Measurements from ENCODE around the gene CDS2.

CDS2 gene

DNA sequence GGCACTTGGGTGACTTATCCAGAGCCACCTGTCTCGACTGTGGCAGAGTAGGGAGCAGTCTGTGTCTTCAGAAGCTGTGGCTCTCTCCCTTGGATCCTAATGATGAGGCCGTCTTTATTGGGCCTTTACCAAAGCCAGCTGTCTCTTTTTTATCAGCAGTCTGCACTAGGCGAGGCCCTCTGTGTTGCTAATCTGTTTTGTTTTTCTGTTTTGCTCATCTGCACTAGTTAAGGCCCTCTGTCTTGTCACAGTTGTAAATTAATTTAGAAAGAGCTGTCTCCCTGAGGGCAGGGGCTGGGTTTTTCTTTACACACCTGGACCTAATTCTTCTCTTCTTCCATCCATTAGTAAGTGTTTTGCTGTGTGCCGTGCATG lies 45.0 kb downstream of the CDS2 start:
- DNase-seq, result no peak
- intact Hi-C loops (cut with DNase I), result no loop called here

DNA sequence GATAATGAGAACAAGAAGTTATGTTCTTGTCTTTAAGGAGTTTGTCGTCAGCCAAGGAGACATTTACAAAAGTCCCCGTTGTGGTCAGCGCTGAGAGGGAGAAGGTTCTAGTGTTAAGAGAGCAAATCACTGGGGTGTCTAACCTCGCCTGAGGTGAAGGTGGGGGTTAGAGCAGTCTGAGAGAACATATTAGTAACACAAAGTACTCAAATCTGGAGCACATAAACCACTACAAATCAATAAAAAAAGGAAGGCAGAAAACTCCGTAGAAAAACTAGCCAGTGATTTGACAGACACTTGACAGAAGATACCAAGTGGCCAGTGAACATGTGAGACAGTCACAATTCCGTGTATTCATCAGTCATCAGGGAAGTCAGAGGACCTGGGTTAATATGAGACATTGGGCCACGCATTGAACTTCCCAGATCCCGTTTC lies 45.4 kb downstream of the CDS2 start:
- intact Hi-C loops (cut with DNase I), result no loop called here
- DNase-seq, result no peak

DNA sequence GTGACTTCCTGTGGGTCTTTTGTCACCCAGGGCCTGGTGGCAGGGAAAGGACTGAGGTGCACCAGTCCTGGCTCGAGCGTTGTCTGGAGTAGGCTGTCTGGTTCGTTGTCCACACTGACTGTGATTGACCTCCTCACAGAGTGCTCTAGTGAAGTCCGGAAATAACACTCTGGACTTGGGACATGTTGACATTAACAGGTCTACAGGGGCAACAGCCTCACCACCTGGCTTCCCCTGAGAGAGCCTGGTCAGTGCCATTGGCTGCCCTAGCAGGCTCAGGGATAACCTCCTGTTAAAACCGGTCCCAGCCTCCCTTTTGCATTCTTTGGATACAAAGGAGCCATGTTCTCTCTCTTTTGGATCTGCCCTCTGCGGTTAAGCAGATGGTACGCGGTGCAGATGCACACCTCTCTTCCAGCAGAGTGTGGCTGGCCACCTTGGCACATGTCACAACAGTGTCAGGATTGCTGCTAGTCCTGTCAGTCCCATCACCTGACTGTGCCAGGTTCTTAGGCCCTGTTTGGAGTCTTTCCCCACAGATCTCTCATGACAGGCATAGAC lies 46.2 kb downstream of the CDS2 start:
- no peak for DNase-seq
- intact Hi-C loops (cut with DNase I), result no loop called here

DNA sequence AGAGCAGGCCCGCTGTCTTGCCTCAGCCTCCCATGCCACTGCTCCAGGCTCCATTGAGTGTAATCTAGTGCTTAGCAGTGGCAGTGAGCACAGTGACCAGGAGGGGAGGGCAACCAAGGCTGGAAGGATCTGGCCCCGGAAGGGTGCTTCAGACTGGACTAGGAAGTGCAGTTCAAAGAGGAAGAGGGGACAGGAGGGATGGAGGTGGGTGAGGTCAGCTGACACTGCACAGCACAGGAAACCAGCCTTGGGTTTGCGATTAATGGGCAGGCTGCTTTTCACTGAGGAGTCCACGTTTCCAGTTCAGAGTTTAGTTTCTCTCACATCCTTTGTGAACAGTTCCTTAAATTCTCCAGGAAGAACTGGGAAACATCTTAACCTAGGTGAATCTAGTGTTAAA lies 46.9 kb downstream of the CDS2 start:
- intact Hi-C loops (cut with DNase I), result no loop called here
- no peak for DNase-seq

DNA sequence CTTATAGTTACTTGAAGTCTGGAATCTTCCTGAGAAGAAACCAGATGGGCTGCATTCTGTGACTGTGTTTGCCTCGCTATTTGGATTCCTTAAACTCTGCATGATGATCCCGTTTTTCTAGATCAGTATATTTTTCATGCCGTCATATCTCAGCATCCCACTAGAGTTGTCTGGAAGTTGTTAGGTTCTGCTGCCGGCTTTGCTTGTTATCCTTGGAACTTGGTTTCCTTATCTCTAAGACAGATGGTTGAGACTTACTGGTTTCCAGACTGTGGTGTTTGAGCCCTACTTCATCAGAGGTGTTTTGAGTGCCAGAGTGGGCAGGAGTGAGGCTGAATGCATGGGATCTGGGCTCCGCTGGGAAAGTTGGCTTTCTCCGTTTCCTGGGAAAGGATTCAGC lies 50.3 kb downstream of the CDS2 start:
- DNase-seq, result no peak
- intact Hi-C loops (cut with DNase I), result no loop called here

DNA sequence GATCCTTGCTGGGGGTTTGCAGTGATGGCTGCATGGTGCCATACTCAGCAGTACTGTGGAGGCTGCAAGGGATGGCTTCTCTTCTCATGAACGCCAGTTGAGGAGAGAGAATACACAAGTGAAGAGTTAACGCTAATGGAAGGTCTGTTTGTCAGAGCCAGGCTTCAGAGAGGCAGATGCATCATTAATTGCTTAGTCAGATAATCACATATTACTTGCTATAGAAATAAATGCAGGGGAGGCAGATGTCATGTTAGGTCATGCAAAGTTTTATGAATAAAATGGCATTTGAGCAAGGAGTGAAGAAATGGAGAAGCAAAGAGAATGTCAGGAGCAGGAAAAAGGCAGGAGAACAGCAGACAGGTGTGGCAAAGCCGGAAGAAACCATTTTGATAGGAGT lies 51.2 kb downstream of the CDS2 start:
- DNase-seq, result no peak
- intact Hi-C loops (cut with DNase I), result no loop called here

DNA sequence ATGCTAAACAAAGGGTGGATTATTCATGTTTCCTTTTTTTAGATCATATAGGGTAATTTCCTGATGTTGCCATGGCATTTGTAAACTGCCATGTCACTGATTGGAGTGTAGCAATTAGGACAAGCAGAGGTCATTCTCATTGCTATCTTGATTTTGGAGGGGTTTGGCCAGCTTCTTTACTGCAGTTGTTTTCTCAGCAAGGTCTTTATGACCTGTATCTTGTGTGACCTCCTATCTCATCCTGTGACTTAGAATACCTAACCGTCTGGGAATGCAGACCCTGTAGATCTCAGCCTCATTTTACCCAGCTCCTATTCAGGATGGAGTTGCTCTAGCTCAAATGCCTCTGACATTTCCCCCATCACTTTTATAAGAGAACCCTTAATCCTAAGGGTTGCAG lies 53.6 kb downstream of the CDS2 start:
- DNase-seq, result no peak
- intact Hi-C loops (cut with DNase I), result no loop called here

DNA sequence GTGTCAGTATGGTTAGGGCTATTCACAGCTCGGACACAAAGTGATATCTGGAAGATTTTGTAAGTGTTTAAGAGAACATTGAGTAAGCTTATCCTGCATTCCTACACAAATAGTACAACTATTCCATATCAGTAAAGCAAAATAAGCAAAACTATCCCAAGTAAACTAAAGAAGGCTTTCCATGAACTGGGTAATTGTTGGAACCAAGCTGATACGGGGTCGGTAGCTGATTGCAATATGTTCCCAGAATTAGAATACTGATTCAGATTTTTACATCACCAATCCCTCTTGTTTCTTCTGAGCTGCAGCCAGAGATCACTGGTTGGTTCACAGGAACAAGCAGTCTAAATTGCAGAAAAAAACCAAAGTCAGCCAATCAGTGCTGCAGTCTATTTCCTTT lies 54.1 kb downstream of the CDS2 start:
- intact Hi-C loops (cut with DNase I), result no loop called here
- no peak for DNase-seq

DNA sequence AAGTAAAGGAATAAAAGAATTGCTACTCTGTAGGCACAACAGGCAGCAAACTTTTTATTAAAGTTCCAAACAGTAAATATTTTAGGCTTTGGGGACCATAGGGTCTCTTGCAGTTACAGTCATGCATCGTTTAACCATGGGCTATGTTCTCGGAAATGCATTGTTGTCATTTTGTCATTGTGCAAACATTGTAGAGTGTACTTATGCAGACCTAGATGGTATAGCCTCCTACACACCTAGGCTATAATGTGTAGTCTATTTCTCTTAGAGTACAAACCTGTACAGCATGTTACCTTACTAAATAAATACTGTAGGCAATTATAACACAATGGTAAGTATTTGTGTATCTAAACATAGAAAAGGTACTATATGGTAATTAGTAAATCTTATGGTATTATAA lies 54.7 kb downstream of the CDS2 start:
- intact Hi-C loops (cut with DNase I), result no loop called here

DNA sequence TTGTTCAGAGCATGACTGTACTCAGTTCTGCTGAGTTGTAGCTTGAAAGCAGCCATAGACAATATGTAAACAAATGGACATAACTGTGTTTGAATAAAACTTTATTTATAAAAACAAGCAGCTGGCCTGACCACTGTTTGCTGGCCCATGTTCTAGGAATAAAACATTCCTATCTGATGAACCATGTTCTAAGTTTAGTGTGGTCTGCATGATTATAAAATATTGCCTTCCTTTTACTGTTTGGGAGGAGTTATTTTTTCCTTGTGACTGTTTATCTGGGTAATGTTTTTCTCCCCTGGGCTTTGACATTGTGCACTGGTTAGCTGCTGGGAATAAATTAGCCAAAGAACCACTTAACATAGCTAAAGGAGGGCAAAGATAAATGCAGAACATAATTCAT lies 55.1 kb downstream of the CDS2 start:
- no peak for DNase-seq

More for the DNA sequence above, 54.7 kb downstream of the CDS2 start:
- DNase-seq, result no peak

DNA sequence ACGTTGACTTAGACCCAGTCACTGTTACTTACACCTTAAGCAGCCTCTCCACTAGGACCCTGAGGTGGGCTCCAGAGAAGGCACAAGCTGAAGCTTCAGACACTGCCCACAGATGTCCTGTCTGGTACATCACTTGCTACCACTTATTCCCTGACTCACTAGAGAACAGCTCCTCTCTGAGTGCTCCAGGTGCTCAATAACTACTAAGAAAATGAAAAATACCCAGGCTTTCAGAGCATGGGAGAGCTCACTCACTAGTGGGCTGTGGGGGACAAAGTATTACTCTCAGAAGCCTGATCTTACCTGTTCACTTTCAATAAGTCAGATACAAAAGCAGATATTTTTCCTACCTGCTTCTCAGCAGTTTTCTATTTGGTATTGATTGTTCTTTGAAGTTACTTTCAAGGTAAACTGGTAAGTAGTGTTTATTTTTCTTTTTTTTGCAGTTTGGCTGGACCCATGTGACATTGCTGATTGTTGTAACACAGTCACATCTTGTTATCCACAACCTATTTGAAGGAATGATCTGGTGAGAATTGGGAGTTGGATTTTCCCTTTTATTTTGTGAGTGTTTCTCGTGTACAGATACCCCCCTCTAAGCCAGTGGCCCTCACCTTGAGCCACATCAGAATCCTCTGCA lies 55.9 kb downstream of the CDS2 start:
- no peak for DNase-seq
- intact Hi-C loops (cut with DNase I), result no loop called here

More for the DNA sequence above, 55.1 kb downstream of the CDS2 start:
- intact Hi-C loops (cut with DNase I), result no loop called here

DNA sequence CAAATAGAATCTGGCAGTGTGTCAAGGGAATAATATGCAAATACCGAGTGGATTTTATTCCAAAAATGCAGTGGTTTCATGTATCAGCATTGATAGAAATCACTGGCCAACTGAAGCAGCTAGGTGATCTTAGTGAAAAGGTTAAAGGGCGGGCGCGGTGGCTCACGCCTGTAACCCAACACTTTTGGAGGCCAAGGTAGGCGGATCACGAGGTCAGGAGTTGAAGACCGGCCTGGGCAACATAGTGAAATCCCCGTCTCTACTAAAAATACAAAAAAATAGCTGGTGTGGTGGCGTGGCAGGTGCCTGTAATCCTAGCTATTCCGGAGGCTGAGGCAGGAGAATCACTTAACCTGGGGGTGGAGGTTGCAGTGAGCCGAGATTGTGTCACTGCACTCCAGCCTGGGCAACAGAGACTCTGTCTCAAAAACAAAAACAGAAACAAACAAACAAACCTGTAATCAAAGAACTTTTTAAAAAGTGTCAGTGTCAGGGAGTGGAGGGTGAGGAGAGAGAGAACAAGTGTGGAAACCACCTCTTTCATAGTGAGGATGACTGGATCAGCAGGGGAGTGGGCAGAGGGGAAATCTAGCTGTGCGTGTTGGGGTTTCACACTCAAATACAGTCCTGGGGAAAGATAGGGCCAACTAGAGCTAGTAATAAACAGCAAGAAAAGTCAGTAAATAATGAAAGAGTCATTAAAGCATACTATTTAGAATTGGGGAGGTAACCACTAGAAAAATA lies 57.1 kb downstream of the CDS2 start:
- DNase-seq, result no peak
- intact Hi-C loops (cut with DNase I), result no loop called here

DNA sequence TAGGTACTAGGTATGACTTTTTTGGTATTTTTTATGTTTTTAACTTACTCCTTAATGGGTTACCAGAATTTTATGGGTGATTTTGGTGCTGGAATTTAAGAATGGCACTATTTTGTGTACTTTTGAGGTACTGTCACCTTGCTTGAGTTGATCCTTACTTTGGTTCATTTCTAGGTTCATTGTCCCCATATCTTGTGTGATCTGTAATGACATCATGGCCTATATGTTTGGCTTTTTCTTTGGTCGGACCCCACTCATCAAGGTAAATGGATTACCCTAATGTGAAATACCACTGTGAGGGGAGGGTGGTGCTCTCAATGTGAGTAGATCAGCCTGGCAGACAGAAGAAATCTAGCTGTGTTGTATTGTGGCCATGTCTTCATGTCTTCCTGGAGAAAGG lies 57.9 kb downstream of the CDS2 start:
- DNase-seq, result no peak
- intact Hi-C loops (cut with DNase I), result no loop called here

DNA sequence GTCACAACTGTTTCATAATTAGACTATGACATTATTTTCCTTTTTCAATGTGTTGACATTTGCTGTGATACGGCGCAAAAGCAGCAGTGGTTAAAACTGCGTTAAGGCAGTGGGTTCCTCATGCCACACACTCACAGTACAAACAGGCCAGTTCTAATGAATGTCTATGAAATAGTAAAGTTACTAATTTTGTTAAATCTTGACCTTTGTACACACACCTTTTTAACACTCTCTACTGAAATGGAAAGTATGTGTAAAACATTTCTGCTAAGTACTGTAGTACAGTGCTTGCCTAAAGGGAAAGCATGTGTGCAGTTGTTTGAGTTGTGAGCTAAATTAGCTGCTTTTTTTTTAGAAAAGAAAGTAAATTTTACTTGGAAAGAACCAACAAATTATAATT lies 60.3 kb downstream of the CDS2 start:
- intact Hi-C loops (cut with DNase I), result no loop called here
- no peak for DNase-seq

DNA sequence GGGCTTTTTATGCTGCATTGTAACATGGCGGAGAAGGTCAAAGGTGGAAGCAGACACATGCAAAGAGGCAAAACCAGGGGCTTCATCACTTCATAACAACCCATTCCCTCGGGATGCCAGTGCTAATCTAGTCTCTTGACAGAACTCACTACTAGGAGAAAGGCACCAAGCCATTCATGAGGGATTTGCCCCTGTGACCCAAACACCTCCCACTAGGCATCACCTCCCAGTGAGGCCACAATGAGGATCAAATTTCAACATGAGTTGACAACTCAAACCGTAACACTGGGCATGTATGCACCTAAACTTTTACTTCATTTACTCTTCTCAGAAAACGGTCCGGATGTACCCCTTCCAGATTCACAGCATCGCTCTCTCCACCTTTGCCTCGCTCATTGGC lies 61.9 kb downstream of the CDS2 start:
- intact Hi-C loops (cut with DNase I), result no loop called here
- DNase-seq, result no peak

DNA sequence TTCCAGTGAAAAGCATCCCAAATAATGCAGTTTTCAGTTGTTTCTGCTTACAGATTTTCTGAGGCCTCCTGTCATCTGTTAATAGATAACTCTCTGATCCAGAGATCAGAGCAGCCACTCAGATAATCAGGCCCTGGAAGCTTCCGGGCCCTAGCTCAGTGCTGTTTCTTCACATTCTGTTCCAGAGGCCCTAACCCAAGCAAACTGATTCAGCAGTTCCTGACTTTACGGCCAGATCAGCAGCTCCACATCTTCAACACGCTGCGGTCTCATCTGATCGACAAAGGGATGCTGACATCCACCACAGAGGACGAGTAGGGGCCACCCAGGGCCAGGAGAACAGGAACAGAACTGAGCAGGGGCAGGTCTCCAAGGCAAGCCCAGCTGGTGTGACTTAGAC lies 63.1 kb downstream of the CDS2 start:
- intact Hi-C loops (cut with DNase I), result no loop called here
- DNase-seq, result no peak

DNA sequence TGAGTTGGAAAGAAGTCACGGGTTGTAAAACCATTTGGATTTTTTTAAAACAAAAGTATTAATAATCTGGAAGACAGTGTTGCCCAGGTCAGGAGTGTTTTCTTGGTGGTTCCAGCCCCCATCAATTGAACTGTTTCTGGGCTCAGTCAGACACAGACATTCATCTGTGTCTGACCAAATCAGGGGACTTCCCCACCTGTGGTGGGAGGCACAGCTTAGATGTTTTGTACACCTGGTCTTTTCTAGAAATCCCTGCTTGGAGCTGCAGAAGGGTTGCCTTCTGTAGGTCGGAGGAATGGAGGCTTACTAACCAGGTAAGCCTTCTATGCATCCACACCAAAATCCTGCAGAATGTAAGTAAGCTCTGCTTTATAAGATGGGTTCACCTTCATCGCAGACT lies 63.6 kb downstream of the CDS2 start:
- intact Hi-C loops (cut with DNase I), result no loop called here
- no peak for DNase-seq

DNA sequence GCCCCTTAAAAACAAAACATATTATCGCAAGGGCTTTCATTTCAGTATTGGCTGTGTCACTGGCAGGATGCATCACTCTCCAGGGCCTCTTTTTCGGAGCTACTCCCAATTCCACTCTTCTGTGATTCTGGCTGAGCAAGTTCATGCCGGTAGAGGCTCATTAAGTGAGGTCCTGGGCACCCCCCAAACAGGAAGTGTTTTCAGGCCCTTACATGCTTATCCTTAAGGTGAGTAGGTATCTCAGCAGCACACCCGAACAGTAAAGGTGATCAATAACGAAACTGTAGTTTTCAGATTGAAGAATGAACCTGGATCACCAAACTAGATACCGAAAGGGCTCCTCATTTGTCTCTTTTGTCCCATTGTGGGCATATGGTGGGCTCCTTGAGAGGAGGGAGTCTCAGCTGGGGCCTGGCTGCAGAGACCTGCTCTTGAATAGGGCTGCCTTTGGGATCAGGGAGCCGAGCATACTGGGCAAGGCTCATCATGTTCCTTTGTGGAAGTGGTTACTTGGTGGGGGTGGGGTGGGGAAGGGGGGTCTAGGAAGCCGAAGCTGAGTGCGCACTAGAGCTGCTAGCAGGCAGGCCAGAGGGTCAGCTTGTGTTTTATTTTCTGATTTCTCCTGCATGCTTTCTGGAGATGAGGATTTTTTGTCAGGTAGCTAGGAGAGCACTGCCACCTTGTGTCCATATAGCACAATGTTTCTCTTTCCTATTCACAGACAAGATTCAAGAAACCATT lies 65.2 kb downstream of the CDS2 start:
- intact Hi-C loops (cut with DNase I), result loop anchor here (1.0 kb wide), 1 partner anchor 66 kb away; no protein-coding TSS in a partner anchor

DNA sequence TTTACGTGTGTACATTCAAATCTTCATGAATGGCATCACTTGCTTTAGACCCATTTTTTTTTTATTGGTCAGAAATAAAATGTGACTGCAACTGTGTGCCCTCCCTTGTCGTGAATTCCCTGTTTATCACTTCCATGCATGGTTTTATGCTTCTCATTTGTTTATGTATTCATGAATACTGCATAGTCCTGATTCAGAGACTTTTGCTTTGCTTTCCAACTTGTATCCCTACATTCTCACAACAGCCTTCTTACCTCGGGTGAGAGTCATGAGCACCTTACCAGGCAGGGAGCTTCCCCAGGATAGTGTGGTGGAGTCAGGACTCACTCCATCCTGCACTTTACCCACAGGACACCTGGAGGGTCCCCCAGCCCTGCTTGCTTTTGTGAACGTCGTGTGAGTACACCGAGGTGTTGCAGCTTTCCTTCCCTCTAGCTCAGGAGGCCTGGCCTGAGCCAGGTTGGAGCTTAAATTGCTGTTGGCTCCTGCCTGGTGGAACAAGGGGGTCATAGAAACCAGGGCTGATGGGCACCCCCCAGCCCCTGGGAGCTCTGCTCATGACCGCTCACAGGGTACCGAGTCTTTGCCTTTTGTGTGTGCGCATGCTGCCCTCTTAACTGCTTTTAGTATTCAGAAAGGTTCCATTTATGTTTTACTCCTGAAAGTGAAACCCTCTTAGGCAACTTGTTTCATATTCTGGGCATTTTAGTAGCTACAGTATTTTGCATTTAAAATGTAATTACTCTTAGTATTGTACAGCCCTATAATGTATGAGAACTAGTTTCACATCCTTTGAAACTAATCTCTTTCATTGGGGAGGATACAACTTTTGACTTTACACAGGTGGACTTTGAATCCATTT lies 66.0 kb downstream of the CDS2 start:
- DNase-seq, result no peak
- intact Hi-C loops (cut with DNase I), result loop anchor here (1.0 kb wide), 1 partner anchor 66 kb away; no protein-coding TSS in a partner anchor

More for the DNA sequence above, 65.2 kb downstream of the CDS2 start:
- peak in 28 of 42 donors; percentile 19 to 82 (median 59) for DNase-seq
